ENCODE data around the gene CEP112.

CEP112 gene

GRCh38 chr17:66191593-66192377, at the start of gene CEP112:
CEP112 (minus strand) TSS chr17:66192133.
- peak; percentile 90 for DNase-seq
- peaks cover 7% of the 10 kb centered on the region for H3K4me1 ChIP-seq (ENCODE audit: low read length)
- H3K9ac ChIP-seq (ENCODE audit: low read length): peak within 1 kb of the TSS; percentile 78
- H4K20me1 ChIP-seq (ENCODE audit: insufficient read depth, low read length): no peaks in the 10 kb centered on the region
- H3K27me3 ChIP-seq (replicated peaks; ENCODE audit: insufficient read depth, low read length): no peaks in the 10 kb centered on the region
- peak within 1 kb of the TSS; percentile 17; the same call in 1 of the 2 replicates for H3K27ac ChIP-seq (ENCODE audit: low read length)
- peak within 1 kb of the TSS; percentile 90 for H3K4me2 ChIP-seq (ENCODE audit: low read depth, low read length)
- H2AFZ ChIP-seq (ENCODE audit: low read length): peak within 1 kb of the TSS; percentile 92
- H3K4me3 ChIP-seq (ENCODE audit: low read length): peak within 1 kb of the TSS; percentile 82
- H3F3A ChIP-seq (ENCODE audit: insufficient read depth, low read length): peaks cover 15% of the 10 kb centered on the region
- TF ChIP-seq EZH2phosphoT487 (IDR thresholded peaks at IDR 0.05; ENCODE audit: low read length) (no peak), EZH2 (optimal IDR thresholded peaks at IDR 0.05; ENCODE audit: low read depth, low read length) (no peak), CTCF (IDR thresholded peaks at IDR 0.05; ENCODE audit: low read length) (no peak)
- H3K9me3 ChIP-seq (replicated peaks; ENCODE audit: insufficient read depth, low read length): no peaks in the 10 kb centered on the region
- no peaks in the 10 kb centered on the region for H3K79me2 ChIP-seq (ENCODE audit: low read length)
- H3K36me3 ChIP-seq (replicated peaks; ENCODE audit: insufficient read depth, low read length): no peaks in the 10 kb centered on the region
- H3K9me2 ChIP-seq (replicated peaks; ENCODE audit: insufficient read depth, low read length): no peaks in the 10 kb centered on the region

GRCh38 chr17:66240630-66241029, 48.7 kb upstream of the CEP112 start:
- Histone ChIP-seq H3K27ac (ENCODE audit: low read length) (no peak overlapping the region), H3K4me3 (ENCODE audit: low read length) (no peak overlapping the region), H3K9ac (ENCODE audit: low read length) (no peak overlapping the region), H3K4me2 (ENCODE audit: low read depth, low read length) (no peak overlapping the region), H3K27me3 (replicated peaks; ENCODE audit: insufficient read depth, low read length) (no peaks in the 10 kb centered on the region), H4K20me1 (ENCODE audit: insufficient read depth, low read length) (no peaks in the 10 kb centered on the region), H3K79me2 (ENCODE audit: low read length) (no peaks in the 10 kb centered on the region), H2AFZ (ENCODE audit: low read length) (no peak overlapping the region), H3F3A (ENCODE audit: insufficient read depth, low read length) (no peaks in the 10 kb centered on the region), H3K36me3 (replicated peaks; ENCODE audit: insufficient read depth, low read length) (no peaks in the 10 kb centered on the region), H3K9me3 (replicated peaks; ENCODE audit: insufficient read depth, low read length) (no peaks in the 10 kb centered on the region), H3K9me2 (replicated peaks; ENCODE audit: insufficient read depth, low read length) (no peaks in the 10 kb centered on the region), H3K4me1 (ENCODE audit: low read length) (no peaks in the 10 kb centered on the region)
- DNase-seq: no peak
- TF ChIP-seq CTCF (IDR thresholded peaks at IDR 0.05; ENCODE audit: low read length) (no peak), EZH2 (optimal IDR thresholded peaks at IDR 0.05; ENCODE audit: low read depth, low read length) (no peak), EZH2phosphoT487 (IDR thresholded peaks at IDR 0.05; ENCODE audit: low read length) (no peak)

- Histone ChIP-seq H3K27me3 (replicated peaks; ENCODE audit: insufficient read depth, low read length) (no peaks in the 10 kb centered on the region), H2AFZ (ENCODE audit: low read length) (no peak overlapping the region), H4K20me1 (ENCODE audit: insufficient read depth, low read length) (no peaks in the 10 kb centered on the region), H3K9ac (ENCODE audit: low read length) (no peak overlapping the region), H3K79me2 (ENCODE audit: low read length) (no peaks in the 10 kb centered on the region), H3K27ac (ENCODE audit: low read length) (no peak overlapping the region), H3F3A (ENCODE audit: insufficient read depth, low read length) (no peaks in the 10 kb centered on the region), H3K9me3 (replicated peaks; ENCODE audit: insufficient read depth, low read length) (no peaks in the 10 kb centered on the region), H3K4me3 (ENCODE audit: low read length) (no peak overlapping the region), H3K9me2 (replicated peaks; ENCODE audit: insufficient read depth, low read length) (no peaks in the 10 kb centered on the region), H3K4me1 (ENCODE audit: low read length) (no peaks in the 10 kb centered on the region), H3K4me2 (ENCODE audit: low read depth, low read length) (no peak overlapping the region), H3K36me3 (replicated peaks; ENCODE audit: insufficient read depth, low read length) (no peaks in the 10 kb centered on the region)
- TF ChIP-seq EZH2 (optimal IDR thresholded peaks at IDR 0.05; ENCODE audit: low read depth, low read length) (no peak), CTCF (IDR thresholded peaks at IDR 0.05; ENCODE audit: low read length) (no peak), EZH2phosphoT487 (IDR thresholded peaks at IDR 0.05; ENCODE audit: low read length) (no peak)
- no peak for DNase-seq
These were observed 48.1 kb upstream of the CEP112 start for GRCh38 chr17:66240013-66240412.

Data from MM.1S (cell line).